CD4-positive, alpha-beta T cell treated with Interleukin-4 for 1 hour (primary cell): ENCODE measurements around the gene RNF149.

ENCODE experiments used
- DNase-seq, 2 donors: peaks; one replicate each; pipeline ENCODE4 v3.0.0-alpha.2; 2020 to 2022

The RNF149 gene

GRCh38 chr2:101293544-101293943 lies 15.0 kb downstream of the RNF149 start:
- DNase-seq, result no peak

GRCh38 chr2:101291973-101292372 lies 16.5 kb downstream of the RNF149 start:
- no peak for DNase-seq

DNA sequence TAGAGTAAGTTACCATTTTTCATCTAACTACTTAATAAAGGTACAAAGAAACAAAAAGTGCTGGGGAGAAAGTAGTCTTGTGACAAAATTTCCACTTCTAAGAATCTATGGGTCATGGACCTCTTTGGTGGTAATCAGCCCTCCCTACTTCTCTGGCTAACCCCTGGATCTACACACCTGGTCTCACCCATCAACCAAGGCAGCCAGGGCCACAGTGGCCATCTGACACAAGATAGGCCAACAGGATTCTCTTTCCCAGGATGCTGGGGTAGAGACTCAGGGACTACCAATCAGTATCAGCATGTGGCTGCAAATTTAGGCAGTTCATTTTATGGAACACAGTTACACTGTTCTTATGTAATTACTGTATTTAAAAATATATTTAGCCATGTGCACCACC lies 17.8 kb downstream of the RNF149 start:
- no peak for DNase-seq

DNA sequence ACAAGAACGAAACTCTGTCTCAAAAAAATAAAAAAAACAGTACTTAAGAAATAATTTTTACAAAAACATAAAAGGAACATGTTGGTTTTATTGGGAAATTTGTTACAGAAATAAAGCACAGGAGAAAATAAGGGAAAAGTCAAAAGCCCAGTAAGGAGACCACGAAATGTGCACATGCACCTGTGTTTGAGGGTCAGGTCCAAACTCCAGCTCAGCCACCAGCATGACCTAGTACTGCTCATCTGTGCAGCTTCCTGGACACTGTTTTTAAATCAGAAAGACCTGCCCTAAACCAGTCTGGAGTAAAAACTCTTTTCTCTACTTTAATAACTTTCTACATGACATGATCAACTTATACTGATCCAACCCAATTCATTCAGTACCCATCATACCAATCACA lies 21.2 kb downstream of the RNF149 start:
- DNase-seq, result no peak

DNA sequence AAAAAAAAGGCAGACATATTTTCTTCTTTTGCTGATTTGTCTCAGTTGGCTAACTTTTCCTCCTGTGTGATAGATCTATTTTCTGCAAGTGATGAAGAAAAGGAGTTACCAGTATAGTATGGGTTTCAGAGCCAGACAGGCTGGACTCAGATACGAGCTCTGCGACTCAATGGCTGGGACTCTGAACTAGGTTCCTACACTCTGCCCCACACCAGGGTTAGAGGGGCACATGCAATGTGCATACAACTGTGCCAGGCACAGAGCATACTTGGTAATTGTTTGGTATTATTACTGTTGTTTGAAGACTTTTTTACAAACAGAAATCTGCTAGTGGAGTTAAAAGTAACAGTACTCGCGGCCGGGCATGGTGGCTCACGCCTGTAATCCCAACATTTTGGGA lies 21.8 kb downstream of the RNF149 start:
- no peak for DNase-seq

DNA sequence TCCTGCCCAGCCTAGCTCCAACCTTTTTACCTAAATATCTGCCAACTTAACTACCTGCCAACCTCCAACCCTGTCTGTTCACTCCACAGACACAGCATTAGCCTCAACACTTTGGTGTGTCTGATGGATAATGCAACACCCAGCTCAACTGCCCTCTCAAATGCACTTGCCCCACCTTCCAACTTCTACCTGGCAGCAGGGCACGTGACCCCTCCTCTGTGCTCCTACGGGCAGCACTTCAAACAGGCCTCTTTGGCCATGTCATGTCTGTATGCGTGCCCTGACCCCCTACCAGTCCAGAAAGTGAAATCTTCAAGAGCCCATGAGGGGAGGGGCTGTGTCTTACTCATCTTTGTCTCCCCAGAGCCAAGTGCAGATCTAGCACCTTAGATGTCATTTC lies 25.5 kb downstream of the RNF149 start:
- DNase-seq, result no peak

- DNase-seq, result no peak
Observed at GRCh38 chr2:101281482-101281881, 27.0 kb downstream of the RNF149 start.

- DNase-seq, result no peak
Observed at GRCh38 chr2:101278925-101279324, 29.6 kb downstream of the RNF149 start.

DNA sequence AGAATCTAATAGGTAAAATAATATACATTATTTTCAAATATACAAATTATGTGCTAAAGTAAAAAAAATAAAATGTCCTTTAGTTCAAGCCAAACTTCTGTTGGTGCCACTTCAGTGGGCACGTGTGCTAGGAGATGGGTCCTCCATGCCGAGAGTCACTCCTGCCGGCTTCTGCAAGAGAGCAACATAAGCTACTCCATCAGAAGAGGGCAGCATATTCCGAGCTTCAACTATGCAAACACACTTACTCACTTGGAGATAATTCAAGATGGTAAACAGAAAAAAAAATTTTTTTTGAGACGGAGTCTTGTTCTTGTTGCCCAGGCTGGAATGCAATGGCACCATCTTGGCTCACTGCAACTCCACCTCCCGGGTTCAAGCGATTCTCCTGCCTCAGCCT lies 31.4 kb downstream of the RNF149 start:
- no peak for DNase-seq

GRCh38 chr2:101274142-101274541 lies 34.4 kb downstream of the RNF149 start:
- no peak for DNase-seq

DNA sequence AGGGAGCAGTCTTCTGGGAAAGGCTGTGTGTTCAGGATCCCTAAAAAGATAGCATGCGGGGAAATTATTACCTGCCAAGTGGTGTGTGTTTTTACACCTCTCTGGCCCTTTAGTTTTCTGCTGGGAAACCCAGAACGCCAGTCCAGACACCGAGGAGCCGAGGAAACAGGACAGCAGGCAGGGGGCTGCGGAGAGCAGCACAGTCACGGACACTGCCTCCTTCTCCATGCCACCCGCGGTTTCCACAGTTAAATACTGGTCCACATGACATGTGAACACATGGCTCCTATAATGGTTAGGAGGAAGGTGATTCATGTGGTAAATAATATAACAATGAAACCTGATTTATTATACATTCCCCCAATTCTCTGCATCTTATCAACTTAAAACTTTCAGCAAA lies 35.4 kb downstream of the RNF149 start:
- DNase-seq, result no peak

GRCh38 chr2:101272045-101272784 lies 36.3 kb downstream of the RNF149 start:
- DNase-seq, result peak in 1 of 2 donors; percentile 29

GRCh38 chr2:101270700-101271259 lies 37.7 kb downstream of the RNF149 start:
- no peak for DNase-seq

GRCh38 chr2:101267671-101268656 lies 40.5 kb downstream of the RNF149 start:
- DNase-seq, result no peak

DNA sequence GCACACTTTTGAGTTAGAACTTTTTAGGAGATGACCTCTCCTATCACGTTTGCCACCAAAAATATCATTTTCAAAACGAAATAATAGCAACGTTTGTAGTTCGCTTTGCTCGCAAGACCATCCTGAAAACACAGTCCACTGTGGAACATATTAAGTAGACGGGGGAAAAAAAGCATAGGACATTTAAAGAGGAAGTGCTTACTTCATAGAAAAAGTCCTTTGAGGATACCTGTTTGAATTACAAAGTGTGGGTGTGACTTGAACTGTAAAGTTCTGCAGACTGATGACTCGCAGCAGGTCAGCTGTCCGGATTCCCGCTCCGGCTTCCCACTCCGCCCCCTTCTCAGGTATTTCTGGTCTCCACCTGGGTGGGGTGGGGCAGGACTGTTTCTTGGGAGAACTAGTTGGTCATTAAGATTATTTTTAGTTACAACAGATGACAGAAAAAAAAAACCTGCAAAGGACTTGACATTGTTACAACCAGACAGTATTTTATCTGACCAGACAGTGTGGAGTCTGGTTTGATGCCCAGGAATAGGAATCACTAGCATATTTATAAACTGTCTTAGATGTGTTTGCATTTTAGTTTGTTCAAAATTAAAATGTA lies 42.5 kb downstream of the RNF149 start:
- no peak for DNase-seq

DNA sequence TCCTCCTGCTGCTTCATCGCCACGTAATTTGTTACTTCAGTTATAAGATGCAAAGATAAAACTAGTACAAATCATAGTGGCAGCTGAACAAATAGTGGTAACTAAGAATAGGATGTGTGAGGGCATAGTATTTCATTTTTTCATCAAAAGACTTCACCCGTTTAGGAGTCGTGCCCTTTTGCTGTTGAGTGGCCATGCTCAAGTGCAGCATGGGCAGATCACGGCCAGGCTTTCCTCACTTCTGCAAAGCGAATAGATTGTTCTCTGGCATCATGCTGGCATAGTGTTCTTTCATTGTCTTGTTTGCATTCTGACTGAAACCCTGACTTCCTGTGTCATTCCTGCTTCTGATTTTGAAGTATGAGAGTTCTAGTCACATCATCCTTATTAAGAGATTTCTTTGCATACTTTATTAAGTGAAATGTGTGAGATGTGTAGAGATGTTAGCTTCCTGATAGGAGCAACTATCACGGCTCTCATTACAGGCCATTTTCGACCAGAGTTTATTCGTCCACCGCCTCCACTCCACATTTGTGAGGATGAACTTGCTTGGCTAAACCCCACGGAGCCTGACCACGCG lies 44.1 kb downstream of the RNF149 start:
- no peak for DNase-seq

GRCh38 chr2:101263377-101263800 lies 45.1 kb downstream of the RNF149 start:
- no peak for DNase-seq

- no peak for DNase-seq
Observed at GRCh38 chr2:101262142-101262541, 46.4 kb downstream of the RNF149 start.

DNA sequence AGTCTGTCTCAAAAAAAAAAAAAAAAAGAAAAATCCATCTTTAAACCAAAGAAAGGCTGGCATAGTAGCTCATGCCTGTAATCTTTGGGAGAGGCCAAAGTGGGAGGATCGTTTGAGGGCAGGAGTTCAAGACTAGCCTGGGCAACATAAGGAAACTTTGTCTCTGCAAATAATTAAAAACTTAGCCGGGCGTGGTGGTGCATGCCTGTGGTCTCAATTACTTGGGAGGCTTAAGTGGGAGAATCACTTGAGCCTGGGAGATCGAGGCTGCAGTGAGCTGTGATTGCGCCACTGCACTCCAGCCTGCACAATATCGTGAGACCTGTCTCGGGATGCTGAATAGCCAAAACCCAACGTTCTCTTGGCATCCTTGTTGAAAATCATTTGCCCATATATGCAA lies 49.7 kb downstream of the RNF149 start:
- DNase-seq, result no peak

DNA sequence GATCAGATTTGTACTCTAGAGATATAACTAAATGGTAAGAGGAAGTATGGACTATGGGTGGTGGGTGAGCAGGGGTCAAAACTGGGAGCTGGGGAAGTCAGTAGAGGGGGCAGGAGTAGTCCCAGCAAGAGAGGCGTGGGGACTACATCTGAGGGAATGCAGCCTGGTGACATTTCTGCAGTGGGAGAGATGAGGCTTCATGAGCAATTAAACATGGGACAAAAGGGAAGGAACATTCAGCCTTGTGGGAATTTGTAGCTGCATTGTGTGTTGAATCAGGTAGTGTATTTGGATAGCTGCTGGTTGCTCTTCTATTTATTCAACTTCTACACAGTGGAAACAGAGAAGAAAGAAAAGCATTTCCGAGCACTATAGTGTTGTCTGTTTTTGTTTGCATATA lies 52.2 kb downstream of the RNF149 start:
- no peak for DNase-seq

GRCh38 chr2:101255501-101255900 lies 53.0 kb downstream of the RNF149 start:
- DNase-seq, result no peak

GRCh38 chr2:101253703-101254450 lies 54.6 kb downstream of the RNF149 start:
- peak in 1 of 2 donors; percentile 43 for DNase-seq
